Gastroesophageal sphincter (tissue), 4 donors: ENCODE results near the gene USP25. TPM values are rescaled to one million over a fixed set of nuclear protein-coding genes. Genes with fewer than 3 reads are reported as not detected.

Source experiments
- ATAC-seq: fragments of 150-250 bp; one replicate; pipeline ENCODE4 v1.9.1; 2016; ENCODE audit warnings: mild to moderate bottlenecking, moderate library complexity
- H3K27ac ChIP-seq, 4 donors: fragments of 200-600 bp; sonication (generic) in 3 of 4; 1 replicate in 3 of 4; 2 replicates in 1 of 4; pipeline ENCODE4 v1.5.1; 2016 to 2019
- H3K27me3 ChIP-seq: fragments of 200-600 bp; sonication (generic); one replicate; pipeline ENCODE4 v1.5.1; 2019
- H3K36me3 ChIP-seq, 2 donors: fragments of 200-600 bp; sonication (generic); one replicate each; pipeline ENCODE4 v1.5.1; 2019; ENCODE audit warnings: control low read depth in 1 of 2
- H3K4me1 ChIP-seq, 3 donors: fragments of 200-600 bp; sonication (generic); 1 replicate in 2 of 3; 2 replicates in 1 of 3; pipeline ENCODE4 v1.5.1; 2016 to 2019; ENCODE audit warnings: control low read depth in 2 of 3
- H3K4me3 ChIP-seq, 2 donors: fragments of 200-600 bp; sonication (generic); one replicate each; pipeline ENCODE4 v1.5.1; 2019; ENCODE audit warnings: mild to moderate bottlenecking in 1 of 2, moderate library complexity in 1 of 2
- H3K9me3 ChIP-seq, 3 donors: fragments of 200-600 bp; sonication (generic); one replicate each; pipeline ENCODE4 v1.5.1; 2017 to 2019; ENCODE audit warnings: control low read depth in 2 of 3
- CTCF ChIP-seq, 4 experiments: fragments of 200-600 bp in 2 of 4; fragments of 450-650 bp in 2 of 4; sonication (generic) in 1 of 4; IDR thresholded peaks; one replicate each; pipeline ENCODE4 v1.5.1; 2017 to 2019; ENCODE audit warnings: antibody characterized with exemption in 4 of 4, mild to moderate bottlenecking in 2 of 4, moderate library complexity in 2 of 4
- EP300 ChIP-seq: sonication (generic); formaldehyde crosslinking; IDR thresholded peaks from one replicate; pipeline ENCODE4 v1.6.1; 2017; ENCODE audit warnings: antibody characterized with exemption, mild to moderate bottlenecking
- POLR2A ChIP-seq, 2 donors: fragments of 450-650 bp; IDR thresholded peaks; one replicate each; pipeline ENCODE4 v1.6.1; 2017; ENCODE audit warnings: antibody characterized with exemption in 2 of 2, mild to moderate bottlenecking in 2 of 2, moderate library complexity in 1 of 2
- POLR2AphosphoS5 ChIP-seq: sonication (generic); formaldehyde crosslinking; IDR thresholded peaks from one replicate; pipeline ENCODE4 v1.6.1; 2017; ENCODE audit warnings: antibody characterized with exemption
- WGBS, 2 donors: methylation state at CpG; one replicate each; pipeline ENCODE4 v1.1.5; 2018; ENCODE audit warnings: low coverage in 1 of 2; 5-methylcytosine and 5-hydroxymethylcytosine counted together
- total RNA-seq, 4 donors: library from RNA; depleted of rRNA; stranded (reverse); fragments of >200 nt; gene quantifications; one replicate each; pipeline ENCODE4 v1.1.0, GENCODE V29; 2016

USP25 gene
- total RNA-seq, 4 donors from 2014 or later, result 51.2 to 77.3 (median 59.5) TPM

GRCh38 chr21:15894596-15894995, 164.8 kb downstream of the USP25 start:
- ATAC-seq, result no peak
- Histone ChIP-seq H3K27me3 (no peaks in the 10 kb centered on the region), H3K4me1 (no peaks in the 10 kb centered on the region), H3K4me3 (no peak overlapping the region), H3K27ac (no peak overlapping the region), H3K9me3 (peaks cover 0 to under 1% (median 0%) of the 10 kb centered on the region in 3 donors), H3K36me3 (no peaks in the 10 kb centered on the region)
- TF ChIP-seq CTCF (IDR thresholded peaks at IDR 0.05) (peak in 2 of 4 experiments; percentile 33 to 42), POLR2A (IDR thresholded peaks at IDR 0.05) (no peak)

GRCh38 chr21:15895142-15896106, 165.6 kb downstream of the USP25 start:
- H3K27me3 ChIP-seq, result no peaks in the 10 kb centered on the region
- H3K9me3 ChIP-seq, result peaks cover 0 to 9% (median 0%) of the 10 kb centered on the region in 3 donors
- no peak for ATAC-seq
- no peak overlapping the region for H3K4me3 ChIP-seq
- no peaks in the 10 kb centered on the region for H3K4me1 ChIP-seq
- TF ChIP-seq CTCF (IDR thresholded peaks at IDR 0.05) (no peak), POLR2A (IDR thresholded peaks at IDR 0.05) (no peak), POLR2AphosphoS5 (no peak), EP300 (no peak)
- H3K36me3 ChIP-seq, result no peaks in the 10 kb centered on the region
- 59 to 61% methylated on average over 3 of the region's 5 CpGs for WGBS, 2 donors
- H3K27ac ChIP-seq, result no peak overlapping the region

GRCh38 chr21:15896501-15896900, 166.7 kb downstream of the USP25 start:
- H3K27me3 ChIP-seq, result no peaks in the 10 kb centered on the region
- no peaks in the 10 kb centered on the region for H3K4me1 ChIP-seq
- peaks cover 0 to 19% (median 0%) of the 10 kb centered on the region in 3 donors for H3K9me3 ChIP-seq
- ATAC-seq, result no peak
- 100% methylated on average over 1 to 2 of the region's 4 CpGs for WGBS, 2 donors
- H3K4me3 ChIP-seq, result no peak overlapping the region
- no peaks in the 10 kb centered on the region for H3K36me3 ChIP-seq
- no peak for TF ChIP-seq POLR2A (IDR thresholded peaks at IDR 0.05)
- TF ChIP-seq EP300, result no peak
- TF ChIP-seq CTCF (IDR thresholded peaks at IDR 0.05), result peak in 1 of 4 experiments; percentile 5
- no peak for TF ChIP-seq POLR2AphosphoS5
- no peak overlapping the region for H3K27ac ChIP-seq

GRCh38 chr21:15904389-15904788, 174.6 kb downstream of the USP25 start:
- no peak for TF ChIP-seq CTCF (IDR thresholded peaks at IDR 0.05)
- WGBS, 2 donors, result 80 to 84% methylated on average over 6 to 8 of the region's 8 CpGs
- no peak for ATAC-seq
- H3K27ac ChIP-seq, result no peak overlapping the region
- no peak overlapping the region for H3K4me3 ChIP-seq
- no peaks in the 10 kb centered on the region for H3K4me1 ChIP-seq
- no peaks in the 10 kb centered on the region for H3K27me3 ChIP-seq
- H3K9me3 ChIP-seq, result peaks cover 0 to 54% (median 0%) of the 10 kb centered on the region in 3 donors
- no peaks in the 10 kb centered on the region for H3K36me3 ChIP-seq

GRCh38 chr21:15908187-15908586, 178.4 kb downstream of the USP25 start:
- Histone ChIP-seq H3K36me3 (no peaks in the 10 kb centered on the region), H3K27me3 (no peaks in the 10 kb centered on the region), H3K4me3 (no peak overlapping the region), H3K9me3 (peaks cover 0 to 31% (median 0%) of the 10 kb centered on the region in 3 donors), H3K4me1 (no peaks in the 10 kb centered on the region), H3K27ac (no peak overlapping the region)
- 66 to 82% methylated on average over 2 of the region's 6 CpGs for WGBS, 2 donors
- ATAC-seq, result no peak
- TF ChIP-seq POLR2AphosphoS5 (no peak), EP300 (no peak)
